ENCODE results near the gene DCDC1.

DCDC1 gene

DNA sequence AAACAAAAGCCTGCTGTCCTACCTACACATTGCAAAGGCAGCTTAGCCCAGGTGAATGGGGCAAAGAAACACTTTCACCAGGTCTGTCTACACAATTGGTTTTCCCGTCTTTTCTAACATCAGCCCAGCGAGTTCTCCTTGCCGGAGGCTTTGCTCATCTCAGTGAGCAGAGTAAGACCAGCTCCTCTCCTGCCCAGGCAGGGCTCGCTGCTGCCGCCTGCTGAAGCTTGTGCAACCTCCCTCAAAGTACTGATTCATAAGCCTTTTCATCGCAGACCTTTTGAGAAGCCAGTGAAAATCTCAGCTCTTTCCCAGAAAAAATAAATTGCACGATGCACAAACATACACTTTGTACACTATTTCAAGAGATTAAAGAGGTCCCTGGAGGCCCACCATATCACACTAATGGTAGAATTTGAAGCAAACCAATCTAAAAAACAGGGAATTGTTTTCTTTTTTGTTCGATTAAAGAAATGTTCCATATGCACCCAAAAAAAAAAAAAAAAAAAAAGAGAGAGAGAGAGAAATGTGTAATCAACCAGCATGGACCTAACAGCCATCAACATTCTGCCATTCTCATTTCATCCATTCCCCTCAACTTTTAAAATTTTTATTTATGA is 455.3 kb downstream of the DCDC1 start:
- peak; percentile 61 for DNase-seq

DNA sequence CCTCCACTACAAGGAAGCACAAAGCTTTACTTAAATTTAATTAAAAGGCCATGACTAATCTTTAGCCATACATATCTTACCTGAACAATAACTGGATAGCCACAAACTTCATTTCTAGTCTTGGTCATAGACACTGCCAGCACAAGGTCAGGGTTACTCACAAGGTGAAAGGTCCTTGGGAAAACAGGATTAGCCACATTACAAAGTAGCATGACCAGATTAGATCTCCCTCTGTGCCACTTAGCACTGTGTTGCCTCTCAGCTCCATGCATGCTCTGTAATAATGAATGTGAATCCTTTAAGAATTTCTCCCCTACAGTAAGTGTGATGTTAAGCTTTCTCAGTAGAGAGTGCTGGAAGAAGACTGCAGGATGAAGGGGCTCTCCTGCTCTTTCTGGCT is 458.3 kb downstream of the DCDC1 start:
- DNase-seq: no peak

DNA sequence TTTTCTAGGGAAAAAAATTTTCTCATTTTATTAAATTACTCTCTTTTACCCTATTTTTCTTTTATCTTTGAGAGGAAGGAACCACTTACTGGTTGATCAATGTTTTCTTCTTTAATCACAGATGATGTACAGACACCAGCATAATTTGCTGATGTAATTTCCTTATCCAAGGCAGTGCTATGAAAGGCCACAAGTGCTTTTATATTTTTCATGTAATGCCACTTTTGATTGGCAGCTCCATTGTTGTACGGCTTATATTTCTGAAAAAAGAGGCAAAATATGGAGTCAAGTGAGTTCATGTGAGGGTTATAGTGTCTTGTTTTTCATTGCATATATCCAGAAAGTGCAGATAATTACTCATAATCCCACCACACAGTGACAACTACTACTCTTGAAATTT is 460.7 kb downstream of the DCDC1 start:
- no peak for DNase-seq

DNA sequence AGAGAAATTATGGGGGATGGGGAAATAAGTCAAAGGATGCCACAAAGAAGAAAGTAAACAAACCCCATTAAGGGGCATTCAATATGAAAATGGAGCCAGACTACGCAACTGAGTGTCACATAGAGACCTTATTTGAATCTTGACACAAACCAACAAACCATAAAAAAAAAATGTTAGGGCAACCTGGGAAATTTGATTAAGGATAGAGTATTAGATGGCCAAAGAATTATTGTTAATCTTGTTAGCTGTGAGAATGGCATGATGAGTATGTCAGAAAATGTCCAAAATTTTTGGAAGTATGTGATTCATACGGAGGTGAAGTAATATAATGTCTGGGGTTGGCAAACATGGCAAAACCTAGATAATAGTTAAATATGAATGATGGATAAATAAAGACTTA is 461.3 kb downstream of the DCDC1 start:
- no peak for DNase-seq

DNA sequence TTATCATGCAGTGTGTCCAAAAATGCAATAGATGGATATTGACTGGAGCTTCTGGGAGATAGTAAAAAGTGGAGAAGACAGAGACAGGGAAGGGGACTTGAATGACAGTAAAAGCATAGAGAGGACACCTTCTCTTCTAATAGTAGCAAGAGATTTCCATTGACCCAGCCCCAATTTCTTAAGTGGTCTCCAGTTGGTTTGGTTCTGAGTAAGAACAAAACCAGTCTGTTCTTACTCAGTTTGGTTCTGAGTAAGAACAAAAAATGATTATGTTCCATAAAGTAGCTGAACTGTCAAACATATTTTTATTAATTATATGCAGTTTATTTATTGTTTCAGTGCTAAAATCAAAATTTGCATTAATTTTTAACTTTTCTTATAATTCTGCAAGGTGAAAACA is 466.6 kb downstream of the DCDC1 start:
- DNase-seq: no peak

DNA sequence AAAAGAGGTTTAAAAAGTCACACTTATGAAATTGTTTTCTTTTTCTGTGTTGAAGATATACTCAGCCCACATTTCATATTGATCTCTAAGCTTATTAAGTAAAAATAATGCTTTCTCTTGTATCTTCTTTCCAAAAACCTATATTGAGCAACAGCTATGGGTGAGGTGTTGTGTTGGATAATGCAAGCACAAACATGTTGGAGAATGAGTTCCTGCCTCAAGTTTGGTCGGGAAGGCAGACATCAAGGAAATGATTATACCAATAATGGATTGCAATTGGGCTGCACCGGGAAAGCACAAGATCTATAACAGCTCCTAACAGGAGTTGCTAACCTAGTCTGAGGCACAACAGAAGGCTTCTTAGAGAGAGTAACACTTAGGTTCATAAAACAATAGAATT is 474.5 kb downstream of the DCDC1 start:
- DNase-seq: no peak

DNA sequence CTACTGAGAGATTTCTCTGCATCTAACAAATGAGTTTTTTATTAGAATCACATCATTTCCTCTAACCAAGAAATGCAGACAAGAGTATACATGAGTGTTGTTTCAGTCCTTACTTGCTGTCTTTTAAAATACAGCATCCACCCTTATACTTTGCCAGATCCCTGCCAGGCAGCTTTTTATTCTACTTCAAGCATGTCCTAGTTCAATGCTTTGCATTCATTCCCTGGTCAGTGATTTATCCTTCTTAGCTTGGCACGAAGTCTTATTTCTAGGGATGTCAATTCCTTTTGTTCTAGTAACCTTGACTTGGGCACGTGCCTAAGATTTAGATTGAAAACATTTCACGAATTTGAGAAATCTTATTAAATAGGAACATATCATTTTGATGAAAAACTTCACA is 476.2 kb downstream of the DCDC1 start:
- DNase-seq: no peak

DNA sequence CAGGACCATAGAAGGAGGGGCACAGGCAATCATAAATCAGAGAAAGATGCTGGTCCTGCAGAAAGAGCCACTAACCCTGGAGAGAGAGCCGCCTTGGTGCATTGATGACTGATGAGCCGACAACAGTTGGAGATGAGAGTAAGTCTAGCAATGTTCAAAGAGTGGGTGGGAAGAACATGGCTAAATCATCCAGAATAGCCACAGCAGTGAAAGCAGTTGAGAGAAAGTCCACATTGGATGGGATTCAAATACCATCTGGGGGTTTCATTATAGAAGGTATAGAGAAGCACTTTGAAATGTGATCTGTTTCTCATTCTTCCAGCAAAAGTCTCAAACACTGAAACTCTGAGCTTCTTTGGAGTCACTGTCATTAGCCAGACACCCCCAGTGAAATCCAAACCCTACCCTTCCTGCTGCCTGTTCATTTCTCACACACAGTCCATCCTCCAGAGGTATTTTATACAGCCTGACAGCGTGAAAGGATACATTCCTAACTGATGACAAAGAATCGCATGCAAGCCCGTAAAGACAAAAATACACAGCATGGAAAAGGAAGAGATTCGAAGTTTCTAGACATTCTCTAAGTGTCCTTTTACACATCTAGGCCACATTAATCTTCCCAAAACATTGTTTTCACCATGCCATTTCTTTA is 480.3 kb downstream of the DCDC1 start:
- peak; percentile 81 for DNase-seq

DNA sequence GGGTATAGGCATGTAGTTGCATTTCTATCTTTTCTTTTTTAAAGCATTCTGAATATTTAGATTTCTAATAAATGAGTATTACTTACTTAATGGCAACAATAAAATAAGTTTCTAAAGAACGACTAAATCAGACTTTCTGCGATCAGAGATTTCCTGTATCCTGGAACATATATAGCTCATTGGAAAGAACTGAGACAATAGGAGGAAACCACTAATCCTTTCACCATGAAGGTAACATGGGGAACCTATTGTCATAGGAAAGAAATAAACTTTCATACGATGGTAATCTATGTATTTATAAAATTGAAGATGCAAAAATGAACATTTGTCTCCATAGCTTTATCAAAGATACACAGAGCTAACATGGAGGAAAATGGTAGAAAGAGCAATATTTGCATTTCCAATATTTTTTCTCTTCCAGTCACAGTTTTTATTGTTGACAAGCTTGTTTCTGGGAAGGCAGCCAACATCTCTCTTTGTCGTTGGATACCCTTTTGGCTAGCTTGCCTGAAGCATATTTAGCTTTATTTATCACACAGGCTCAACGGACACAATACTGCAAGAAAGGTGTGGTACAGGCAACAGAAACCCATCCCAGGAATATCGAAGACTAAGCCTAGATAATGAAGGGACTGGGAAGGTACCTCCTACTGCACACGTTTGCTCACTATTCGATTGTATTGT is 490.1 kb downstream of the DCDC1 start:
- peak; percentile 8 for DNase-seq

DNA sequence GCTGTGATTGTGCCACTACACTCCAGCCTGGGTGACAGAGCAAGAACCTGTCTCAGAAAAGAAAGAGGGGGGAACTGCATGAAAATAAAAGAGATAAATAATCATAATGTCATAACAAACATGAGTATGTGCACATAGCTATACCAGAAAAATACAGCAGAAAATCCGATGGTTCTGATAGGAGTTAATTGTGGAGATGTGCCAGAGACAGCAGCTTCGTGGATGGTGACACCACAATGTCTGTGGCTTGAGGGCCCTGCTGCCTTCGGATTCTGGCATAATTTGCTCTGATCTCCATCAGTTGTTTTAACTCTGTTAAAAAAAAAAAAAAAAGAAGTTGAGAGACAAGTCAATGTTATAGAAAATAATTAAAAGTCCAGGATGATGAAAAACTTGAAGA is 491.1 kb downstream of the DCDC1 start:
- no peak for DNase-seq

DNA sequence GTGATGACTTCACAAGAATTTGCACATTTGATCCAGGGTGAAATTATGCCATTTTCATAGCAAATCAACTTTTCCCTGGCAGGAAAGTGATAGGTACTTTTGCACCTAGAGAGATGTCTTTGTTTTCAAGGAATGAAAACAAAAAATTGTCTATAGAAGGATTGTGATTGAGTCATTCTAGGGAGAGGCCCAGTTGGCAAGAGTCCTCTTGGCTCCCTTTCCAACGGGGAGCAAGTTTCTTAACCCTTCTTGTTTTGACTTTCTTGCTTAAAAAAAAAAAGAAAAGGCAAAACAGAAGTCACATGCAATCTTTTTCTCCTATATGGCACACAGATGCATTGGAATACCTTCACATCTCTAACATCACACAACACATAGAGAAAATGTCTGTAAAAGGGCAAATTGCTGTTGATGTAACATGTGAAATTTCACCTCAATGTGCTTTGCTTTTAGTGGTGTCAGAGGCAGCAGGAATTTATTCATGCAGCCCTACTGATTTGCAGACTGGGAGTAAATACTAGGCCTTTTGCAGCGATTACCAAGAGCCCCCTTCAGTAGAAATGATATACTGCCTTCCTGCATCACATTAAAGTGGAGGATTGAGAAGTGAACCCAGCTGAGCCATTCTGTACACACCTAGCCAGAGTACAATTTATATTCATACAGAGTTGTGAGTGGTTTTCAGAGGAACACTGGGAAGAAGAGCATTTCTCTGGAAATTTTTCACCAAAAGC is 492.7 kb downstream of the DCDC1 start:
- peak; percentile 35 for DNase-seq

DNA sequence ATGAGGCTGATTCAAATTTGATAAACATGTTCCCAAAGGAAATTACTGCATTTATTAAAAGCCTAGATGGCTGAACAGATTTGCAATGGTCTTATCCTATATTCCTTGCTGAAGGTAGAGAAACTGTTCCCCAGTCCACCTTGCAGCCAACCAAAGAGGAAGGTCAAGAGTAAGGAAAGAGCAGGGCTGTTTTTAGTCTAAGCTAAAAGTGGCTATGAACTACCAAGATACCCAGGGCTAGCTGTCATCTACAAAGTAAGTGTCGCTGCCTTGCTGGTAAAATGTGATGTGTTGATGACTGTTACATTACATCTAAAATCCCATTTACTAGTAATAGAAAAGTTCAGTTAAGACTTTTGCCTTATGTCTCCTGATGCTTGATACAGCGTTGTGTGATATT is 493.3 kb downstream of the DCDC1 start:
- no peak for DNase-seq

DNA sequence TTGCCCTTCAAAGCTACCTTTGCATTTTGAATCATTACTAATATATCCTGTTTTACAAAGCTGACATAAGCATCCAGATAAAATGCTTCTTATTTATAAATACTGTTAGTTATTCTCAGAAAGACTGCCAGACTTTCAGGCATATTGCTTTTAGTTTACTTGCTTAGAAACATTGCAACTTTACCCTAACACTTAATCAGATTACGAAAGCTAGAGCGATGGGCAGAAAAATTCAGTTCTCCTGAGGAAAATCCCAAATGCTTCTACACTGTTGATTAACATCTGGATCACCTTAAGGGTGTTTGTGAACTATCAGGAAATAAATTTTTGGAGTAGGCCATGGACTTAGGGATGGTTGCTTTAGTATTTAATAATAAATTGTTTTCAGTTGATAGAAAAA is 493.7 kb downstream of the DCDC1 start:
- no peak for DNase-seq

DNA sequence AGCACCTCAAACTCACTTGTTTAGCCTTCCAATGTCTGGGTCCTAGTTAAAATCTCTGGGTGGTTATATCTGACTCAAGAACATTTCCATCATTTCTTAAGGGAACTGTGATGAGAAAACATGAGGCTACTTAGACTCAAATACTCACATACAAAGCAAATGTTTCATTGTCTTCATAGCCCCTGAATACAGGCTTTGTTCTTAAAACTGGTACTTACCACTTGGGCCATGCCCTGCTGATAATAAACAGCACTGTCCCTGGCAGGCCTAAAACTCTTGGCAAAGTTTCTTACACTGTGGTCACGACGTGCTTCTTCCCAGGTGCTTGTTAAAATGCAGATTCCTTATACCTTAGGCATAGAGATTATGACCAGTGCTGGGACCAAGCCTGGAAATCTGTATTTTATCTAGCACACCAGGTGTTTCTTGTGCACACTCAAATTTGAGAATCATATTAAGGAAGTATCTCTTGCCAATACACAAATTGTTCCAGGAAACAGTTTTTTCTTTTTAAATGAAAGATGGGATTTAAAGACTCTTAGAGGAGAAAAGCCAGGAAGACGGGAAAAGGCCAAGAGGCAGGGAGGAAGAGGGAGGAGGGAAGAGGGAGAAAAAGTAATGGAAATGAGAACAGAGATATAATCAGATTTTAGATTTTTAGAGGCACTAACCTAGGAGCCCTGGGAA is 495.5 kb downstream of the DCDC1 start:
- DNase-seq: no peak

DNA sequence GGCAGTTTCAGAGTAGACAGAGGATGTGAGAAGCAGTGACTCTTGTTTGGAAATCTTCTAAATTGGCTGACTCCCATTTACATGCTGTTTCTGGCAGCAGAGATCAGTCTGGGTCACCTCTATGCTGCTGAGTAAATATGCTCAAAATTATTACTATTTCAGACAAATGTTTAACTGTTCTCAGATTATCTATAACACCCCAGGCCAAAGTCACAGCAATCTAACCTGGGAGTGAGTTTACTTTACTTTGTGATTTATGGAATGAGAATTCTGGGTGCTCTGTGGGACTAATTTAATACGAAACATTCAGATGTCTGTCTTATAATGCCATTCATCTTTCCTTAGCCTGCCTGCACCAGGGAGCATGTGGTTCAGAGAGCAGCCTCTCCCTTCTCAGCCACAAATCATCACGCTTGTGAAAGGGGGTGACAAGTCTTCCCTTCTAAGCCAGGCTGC is 500.9 kb downstream of the DCDC1 start:
- DNase-seq: peak; percentile 39

DNA sequence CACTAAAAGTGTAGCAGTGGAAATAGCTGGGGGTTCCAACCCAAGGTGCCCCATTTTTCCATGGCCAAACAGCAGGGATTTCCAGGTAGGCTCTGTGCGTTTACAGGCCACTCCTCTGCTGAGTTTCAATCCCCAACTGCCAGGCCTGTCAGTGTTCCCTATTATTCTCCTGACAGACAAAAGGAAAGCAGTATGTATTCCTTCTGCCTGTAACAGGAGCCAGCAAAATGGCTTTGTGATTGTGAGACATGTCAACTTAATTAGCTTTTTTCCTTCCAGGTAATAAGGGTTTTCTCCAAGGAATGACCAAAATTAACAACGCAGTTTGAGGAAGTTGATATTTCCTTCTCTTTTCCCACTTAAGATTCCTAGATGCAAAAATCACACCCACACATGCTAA is 506.3 kb downstream of the DCDC1 start:
- no peak for DNase-seq

DNA sequence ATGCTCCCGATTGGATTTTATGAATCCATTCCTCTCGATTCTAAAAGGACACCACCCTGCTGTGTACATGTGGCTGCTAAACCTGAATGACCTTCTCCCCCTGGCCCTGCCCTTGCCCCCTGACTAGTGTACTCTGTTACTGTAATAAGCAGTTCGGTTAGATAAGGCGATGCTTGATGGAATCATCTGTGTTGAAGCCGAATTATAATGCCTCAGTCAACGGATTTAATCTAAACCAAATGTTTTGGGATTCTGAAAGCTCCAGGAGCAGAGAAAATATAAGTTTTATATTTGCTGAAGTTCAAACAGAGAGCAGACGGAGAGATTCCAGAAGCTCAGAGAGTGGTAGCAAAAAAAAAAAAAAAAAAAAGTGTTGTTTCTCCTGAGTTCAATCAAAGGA is 508.0 kb downstream of the DCDC1 start:
- DNase-seq: peak; percentile 14

DNA sequence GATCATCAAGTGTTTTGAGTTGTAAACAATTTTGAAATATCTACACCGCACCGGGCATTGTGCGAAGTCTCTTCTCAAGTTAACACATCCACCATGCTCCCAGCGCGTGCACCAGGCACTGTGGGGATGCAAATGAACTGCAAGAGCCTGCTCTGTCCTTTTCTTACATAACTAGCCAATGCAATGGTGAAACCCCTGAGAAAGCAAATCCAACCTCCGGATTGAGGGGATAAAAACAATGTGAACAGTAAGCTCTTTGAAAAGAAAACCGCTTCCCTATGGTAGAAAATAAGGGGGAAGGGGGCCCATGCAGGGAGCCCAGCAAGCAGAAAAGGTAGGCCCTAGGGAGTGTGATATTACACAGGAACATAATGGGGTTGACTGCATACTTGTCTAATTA is 508.5 kb downstream of the DCDC1 start:
- no peak for DNase-seq

DNA sequence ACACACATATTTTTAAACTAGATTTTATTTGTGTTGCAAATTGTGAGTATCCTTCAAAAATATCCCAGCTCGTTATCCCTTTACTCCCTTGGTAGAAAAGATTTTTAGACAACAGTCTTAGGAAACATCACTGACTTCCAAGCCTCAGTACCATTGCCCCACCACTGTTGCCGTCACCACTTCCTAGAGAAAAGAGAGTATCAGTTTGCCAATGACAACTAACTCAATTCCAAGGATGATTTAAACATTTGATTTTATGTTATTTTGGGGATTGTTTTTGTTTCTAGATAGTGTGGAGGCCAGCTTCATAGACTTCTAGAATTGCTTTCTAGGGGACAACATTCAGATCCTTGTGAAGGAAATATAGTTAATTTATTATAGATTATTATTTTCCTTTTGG is 509.4 kb downstream of the DCDC1 start:
- DNase-seq: no peak

DNA sequence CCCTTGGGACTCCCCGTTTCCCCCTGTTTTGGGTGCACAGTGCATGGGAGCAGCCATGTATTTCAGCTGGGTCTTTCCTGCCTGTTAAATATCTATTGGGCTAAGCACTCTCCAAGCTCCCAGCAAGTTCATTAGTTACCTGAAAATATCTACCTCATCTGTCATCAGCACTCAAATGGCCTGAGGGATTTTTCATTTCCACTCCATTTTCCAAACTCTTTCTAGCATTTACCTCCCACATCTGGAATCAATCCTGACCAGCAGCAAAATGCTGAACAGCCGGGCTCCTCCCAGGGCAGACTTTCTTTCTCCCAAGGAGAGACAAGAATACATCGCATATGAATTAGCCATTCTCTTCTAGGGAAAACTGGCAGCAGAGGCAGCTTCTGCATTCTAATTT is 509.9 kb downstream of the DCDC1 start:
- peak; percentile 37 for DNase-seq

DNA sequence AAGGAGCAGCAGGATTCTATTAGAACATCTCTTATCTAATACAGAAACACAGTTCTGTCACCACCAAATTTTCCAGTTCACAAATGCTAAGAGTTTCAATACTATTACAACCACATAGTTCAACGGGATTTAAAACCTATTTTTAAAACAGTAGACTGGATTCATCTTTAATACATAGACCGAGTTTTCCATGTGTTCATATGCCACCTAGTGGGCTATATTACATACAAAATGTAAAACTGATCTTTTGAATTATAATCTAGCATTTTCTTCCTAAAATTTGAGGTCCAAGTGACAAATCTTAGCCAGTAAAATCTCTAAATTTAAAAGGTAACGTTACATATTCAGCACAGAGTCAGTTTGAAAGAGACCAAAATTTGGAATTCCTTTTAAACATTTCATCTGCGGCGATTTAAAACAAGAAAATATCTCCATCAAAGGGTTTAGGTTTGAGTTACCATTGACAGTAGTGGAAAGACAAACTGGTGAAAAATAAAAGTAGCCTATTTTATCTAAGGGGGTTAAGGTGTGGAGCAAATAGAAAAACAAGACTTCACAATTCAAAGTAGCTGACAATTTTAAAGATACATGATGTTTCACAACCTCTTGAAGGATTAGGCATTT is 514.0 kb downstream of the DCDC1 start:
- peak; percentile 36 for DNase-seq

DNA sequence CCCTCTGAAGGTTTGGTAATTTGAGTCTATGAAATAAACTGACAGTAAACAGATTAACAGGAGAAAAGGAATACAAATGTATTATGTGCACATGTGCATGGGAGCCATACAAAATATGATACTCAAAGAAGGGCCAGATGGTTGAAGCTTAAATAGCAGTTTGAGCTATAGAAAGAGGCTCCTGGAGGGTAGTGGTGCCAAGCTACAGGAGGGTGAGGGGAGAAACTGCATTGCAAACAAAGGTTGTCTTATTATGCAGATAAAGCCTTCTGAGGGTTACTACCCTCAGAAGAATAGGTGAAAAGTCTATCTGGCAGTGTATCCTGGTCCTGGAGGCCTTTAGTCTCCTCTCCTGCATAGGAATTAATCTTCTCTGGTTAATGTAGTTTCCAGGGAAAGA is 516.1 kb downstream of the DCDC1 start:
- DNase-seq: no peak

Measured in fibroblast of skin of abdomen (primary cell).